Measurements from ENCODE around the gene GNG7. TPM values are rescaled to one million over a fixed set of nuclear protein-coding genes. Genes with fewer than 3 reads are reported as not detected.
A peak's percentile ranks its signal among the peaks of the same experiment; 100 is the strongest.
"Not testable (repeated sequence)": the region's sequence is repeated elsewhere in the genome, so short reads cannot be mapped to it uniquely, and the experiment has no call there.

Gene GNG7
- polyA plus RNA-seq, 1 experiment = 0.22 TPM

GRCh38 chr19:2509096-2509495 is 193.4 kb downstream of the GNG7 start:
- H3K4me3 ChIP-seq (ENCODE audit: low read depth, low read length) = no peak overlapping the region
- no peak for TF ChIP-seq CTCF (IDR thresholded peaks at IDR 0.05; ENCODE audit: insufficient read depth, low read depth, low read length)
- H3K36me3 ChIP-seq (ENCODE audit: control insufficient read depth, insufficient read depth, low read length) = no peaks in the 10 kb centered on the region
- ChIA-PET POLR2A (no interaction called here), CTCF (no interaction called here)
- no peak for DNase-seq (ENCODE audit: low read depth)
- no peaks in the 10 kb centered on the region for H3K27me3 ChIP-seq (ENCODE audit: control insufficient read depth, insufficient read depth, low read length)

DNA sequence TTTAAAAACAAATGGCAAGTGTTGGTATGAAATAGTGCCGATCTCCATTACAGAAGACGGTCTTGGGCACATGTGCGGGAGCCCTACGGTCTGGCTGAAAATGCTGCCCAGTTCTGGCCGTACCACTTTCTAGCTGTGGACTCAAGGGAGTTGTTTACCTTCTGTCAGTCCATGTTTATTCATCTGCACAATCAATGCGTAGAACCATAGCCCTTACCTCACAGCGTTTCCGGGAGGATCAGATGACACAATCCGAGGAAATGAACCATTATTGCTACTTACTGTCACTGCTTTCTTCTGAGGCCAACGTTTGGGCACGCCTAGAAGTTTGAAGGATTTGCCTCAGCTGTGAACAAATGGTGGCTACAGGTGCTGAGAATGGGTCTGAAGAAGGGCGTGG is 195.4 kb downstream of the GNG7 start:
- Histone ChIP-seq H3K36me3 (ENCODE audit: control insufficient read depth, insufficient read depth, low read length) (no peaks in the 10 kb centered on the region), H3K27me3 (ENCODE audit: control insufficient read depth, insufficient read depth, low read length) (no peaks in the 10 kb centered on the region), H3K4me3 (ENCODE audit: low read depth, low read length) (no peak overlapping the region)
- ChIA-PET CTCF (interaction anchor here (0.8 to 0.9 kb wide), 2 partner anchors 12 to 31 kb away, joined by 3 to 4 read pairs; partner anchors contain the start of gene GADD45B), POLR2A (interaction anchor here (0.6 kb wide), 1 partner anchor 12 kb away, joined by 4 read pairs; no protein-coding TSS in a partner anchor)
- no peak for TF ChIP-seq CTCF (IDR thresholded peaks at IDR 0.05; ENCODE audit: insufficient read depth, low read depth, low read length)
- DNase-seq (ENCODE audit: low read depth) = no peak

- ChIA-PET CTCF (interaction anchor here (0.8 to 0.9 kb wide), 2 partner anchors 11 to 31 kb away, joined by 3 to 4 read pairs; partner anchors contain the start of gene GADD45B), POLR2A (interaction anchor here (0.6 kb wide), 1 partner anchor 11 kb away, joined by 4 read pairs; no protein-coding TSS in a partner anchor)
- not testable (repeated sequence) for H3K4me3 ChIP-seq (ENCODE audit: low read depth, low read length); H3K36me3 ChIP-seq (ENCODE audit: control insufficient read depth, insufficient read depth, low read length); H3K27me3 ChIP-seq (ENCODE audit: control insufficient read depth, insufficient read depth, low read length); DNase-seq (ENCODE audit: low read depth)
Measured at GRCh38 chr19:2506656-2507055, 195.8 kb downstream of the GNG7 start.

DNA sequence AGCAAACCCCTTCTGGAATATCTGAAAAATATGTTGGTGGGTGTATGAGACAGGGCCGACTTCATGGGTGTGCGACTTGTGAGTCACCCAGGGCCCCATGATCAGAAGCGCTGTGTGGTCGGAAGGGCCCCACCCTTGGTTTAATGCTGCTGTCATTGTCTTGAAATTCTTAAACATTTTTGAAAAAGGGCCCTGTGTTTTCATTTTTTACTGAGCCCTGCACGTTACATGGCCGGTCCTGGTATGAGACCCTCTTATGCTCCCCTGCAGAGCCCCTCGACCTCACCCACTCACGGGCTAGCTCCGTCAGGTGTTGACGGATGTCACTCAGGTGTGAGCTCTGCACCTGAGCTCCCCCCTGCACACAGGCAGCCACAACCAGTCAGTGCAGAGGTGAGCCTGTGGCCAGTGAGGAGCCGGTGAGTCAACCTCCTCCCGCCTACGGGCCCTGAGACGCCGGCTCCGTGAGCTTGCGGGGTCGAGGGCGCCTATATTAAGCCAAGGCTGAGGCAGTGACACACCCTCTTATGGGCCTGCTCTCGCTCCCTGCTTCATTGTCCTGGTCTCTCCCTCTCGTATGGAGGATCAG is 198.9 kb downstream of the GNG7 start:
- peak; percentile 79 for DNase-seq (ENCODE audit: low read depth)
- CTCF ChIA-PET = interaction anchor here (1.3 kb wide), 1 partner anchor 28 kb away, joined by 4 read pairs; the partner anchor contains the start of gene GADD45B
- H3K27me3 ChIP-seq (ENCODE audit: control insufficient read depth, insufficient read depth, low read length) = no peaks in the 10 kb centered on the region
- no peak for TF ChIP-seq CTCF (IDR thresholded peaks at IDR 0.05; ENCODE audit: insufficient read depth, low read depth, low read length)
- H3K4me3 ChIP-seq (ENCODE audit: low read depth, low read length) = no peak overlapping the region
- H3K36me3 ChIP-seq (ENCODE audit: control insufficient read depth, insufficient read depth, low read length) = no peaks in the 10 kb centered on the region
- POLR2A ChIA-PET = interaction anchor here (0.9 kb wide), 1 partner anchor 20 kb away, joined by 3 read pairs; no protein-coding TSS in a partner anchor

GRCh38 chr19:2500841-2501261 is 201.6 kb downstream of the GNG7 start:
- no peaks in the 10 kb centered on the region for H3K36me3 ChIP-seq (ENCODE audit: control insufficient read depth, insufficient read depth, low read length)
- POLR2A ChIA-PET = no interaction called here
- no peak overlapping the region for H3K4me3 ChIP-seq (ENCODE audit: low read depth, low read length)
- CTCF ChIA-PET = no interaction called here
- no peak for TF ChIP-seq CTCF (IDR thresholded peaks at IDR 0.05; ENCODE audit: insufficient read depth, low read depth, low read length)
- no peak for DNase-seq (ENCODE audit: low read depth)
- H3K27me3 ChIP-seq (ENCODE audit: control insufficient read depth, insufficient read depth, low read length) = no peaks in the 10 kb centered on the region

- no peak for TF ChIP-seq CTCF (IDR thresholded peaks at IDR 0.05; ENCODE audit: insufficient read depth, low read depth, low read length)
- CTCF ChIA-PET = no interaction called here
- POLR2A ChIA-PET = no interaction called here
Measured at GRCh38 chr19:2500156-2500555, 202.3 kb downstream of the GNG7 start.

More at GRCh38 chr19:2500156-2500555, 202.3 kb downstream of the GNG7 start:
- H3K27me3 ChIP-seq (ENCODE audit: control insufficient read depth, insufficient read depth, low read length) = no peaks in the 10 kb centered on the region
- no peak for DNase-seq (ENCODE audit: low read depth)
- no peak overlapping the region for H3K4me3 ChIP-seq (ENCODE audit: low read depth, low read length)
- no peaks in the 10 kb centered on the region for H3K36me3 ChIP-seq (ENCODE audit: control insufficient read depth, insufficient read depth, low read length)

All from BJ (cell line).